Activated T-cell treated with anti-CD3 and anti-CD28 coated beads, Interleukin-2, amount 50 U/mL, for 4 hours (primary cell): Measurements from ENCODE around the gene TP53AIP1. TPM values are rescaled to one million over a fixed set of nuclear protein-coding genes. Genes with fewer than 3 reads are reported as not detected.

ENCODE experiments used
- ATAC-seq, 2 donors: fragments of 200-7000 bp; cut with Tn5 transposase; one replicate each; pipeline ENCODE4 v1.10.0; 2021
- DNase-seq: peaks from one replicate; pipeline ENCODE4 v3.0.0-alpha.2; 2020
- H3K27me3 Mint-ChIP-seq: one replicate; pipeline ENCODE4 v1.8.0; 2021; ENCODE audit warnings: low read depth, mixed read lengths
- H3K36me3 Mint-ChIP-seq: one replicate; pipeline ENCODE4 v1.8.0; 2022; ENCODE audit warnings: mixed read lengths; ENCODE audit not compliant: insufficient read depth
- H3K4me1 Mint-ChIP-seq: one replicate; pipeline ENCODE4 v1.8.0; 2021; ENCODE audit warnings: low read depth, mixed read lengths
- H3K4me3 Mint-ChIP-seq: one replicate; pipeline ENCODE4 v1.8.0; 2021; ENCODE audit warnings: mild to moderate bottlenecking, moderate library complexity, mixed read lengths
- H3K9me3 Mint-ChIP-seq: one replicate; pipeline ENCODE4 v1.8.0; 2021; ENCODE audit warnings: mixed read lengths
- total RNA-seq, 3 donors: library from RNA; stranded (reverse); gene quantifications; one replicate each; pipeline ENCODE4 v1.2.1, GENCODE V29; 2021

Gene TP53AIP1
- total RNA-seq, 3 donors from 2014 or later = not detected

GRCh38 chr11:128956401-128957201, 13.9 kb upstream of the TP53AIP1 start:
- peak in 1 of 2 donors; percentile 54 for ATAC-seq
- Mint-ChIP-seq H3K4me3 (no peak overlapping the region), H3K4me1 (no peaks in the 10 kb centered on the region), H3K9me3 (no peaks in the 10 kb centered on the region), H3K36me3 (no peaks in the 10 kb centered on the region), H3K27me3 (peaks cover 5% of the 10 kb centered on the region)
- no peak for DNase-seq

GRCh38 chr11:128955636-128956035, 13.0 kb upstream of the TP53AIP1 start:
- Mint-ChIP-seq H3K4me3 (no peak overlapping the region), H3K27me3 (peaks cover 5% of the 10 kb centered on the region), H3K9me3 (no peaks in the 10 kb centered on the region), H3K4me1 (no peaks in the 10 kb centered on the region), H3K36me3 (no peaks in the 10 kb centered on the region)
- ATAC-seq = no peak
- DNase-seq = no peak

- Mint-ChIP-seq H3K4me1 (no peaks in the 10 kb centered on the region), H3K36me3 (no peaks in the 10 kb centered on the region), H3K9me3 (no peaks in the 10 kb centered on the region), H3K4me3 (no peak overlapping the region), H3K27me3 (peaks cover 5% of the 10 kb centered on the region)
- ATAC-seq (no peak), DNase-seq (no peak)
These were observed 10.5 kb upstream of the TP53AIP1 start for GRCh38 chr11:128953151-128953550.

- ATAC-seq = no peak
- H3K9me3 Mint-ChIP-seq = no peaks in the 10 kb centered on the region
- no peak overlapping the region for H3K4me3 Mint-ChIP-seq
These were observed 7.3 kb upstream of the TP53AIP1 start for GRCh38 chr11:128949791-128950454.

GRCh38 chr11:128948583-128948982, 5.9 kb upstream of the TP53AIP1 start:
- no peak for ATAC-seq
- no peak overlapping the region for H3K4me3 Mint-ChIP-seq
- no peaks in the 10 kb centered on the region for H3K36me3 Mint-ChIP-seq
- H3K27me3 Mint-ChIP-seq = peaks cover 11% of the 10 kb centered on the region
- H3K9me3 Mint-ChIP-seq = no peaks in the 10 kb centered on the region
- no peak for DNase-seq
- H3K4me1 Mint-ChIP-seq = no peaks in the 10 kb centered on the region

More at GRCh38 chr11:128949791-128950454, 7.3 kb upstream of the TP53AIP1 start:
- no peaks in the 10 kb centered on the region for H3K36me3 Mint-ChIP-seq
- H3K4me1 Mint-ChIP-seq = no peaks in the 10 kb centered on the region
- no peak for DNase-seq
- peaks cover 11% of the 10 kb centered on the region for H3K27me3 Mint-ChIP-seq

- H3K4me1 Mint-ChIP-seq = no peaks in the 10 kb centered on the region
- H3K4me3 Mint-ChIP-seq = no peak overlapping the region
- H3K9me3 Mint-ChIP-seq = no peaks in the 10 kb centered on the region
- ATAC-seq (no peak), DNase-seq (no peak)
- peaks cover 10% of the 10 kb centered on the region for H3K27me3 Mint-ChIP-seq
- H3K36me3 Mint-ChIP-seq = no peaks in the 10 kb centered on the region
These were observed 5.1 kb upstream of the TP53AIP1 start for GRCh38 chr11:128947773-128948172.

- no peak for DNase-seq
- no peak for ATAC-seq
- H3K36me3 Mint-ChIP-seq = no peaks in the 10 kb centered on the region
- H3K4me1 Mint-ChIP-seq = no peaks in the 10 kb centered on the region
- H3K4me3 Mint-ChIP-seq = no peak overlapping the region
- H3K27me3 Mint-ChIP-seq = peaks cover 9% of the 10 kb centered on the region
- H3K9me3 Mint-ChIP-seq = no peaks in the 10 kb centered on the region
These were observed 4.0 kb upstream of the TP53AIP1 start for GRCh38 chr11:128946648-128947047.

- Mint-ChIP-seq H3K36me3 (no peaks in the 10 kb centered on the region), H3K9me3 (no peaks in the 10 kb centered on the region), H3K4me1 (no peaks in the 10 kb centered on the region), H3K27me3 (peaks cover 9% of the 10 kb centered on the region), H3K4me3 (no peak overlapping the region)
- DNase-seq = no peak
- no peak for ATAC-seq
These were observed 831 bp upstream of the TP53AIP1 start for GRCh38 chr11:128943428-128943976.

- ATAC-seq (no peak), DNase-seq (no peak)
- peaks cover 6% of the 10 kb centered on the region for H3K27me3 Mint-ChIP-seq
- H3K36me3 Mint-ChIP-seq = no peaks in the 10 kb centered on the region
- no peaks in the 10 kb centered on the region for H3K4me1 Mint-ChIP-seq
- no peaks in the 10 kb centered on the region for H3K9me3 Mint-ChIP-seq
- no peak overlapping the region for H3K4me3 Mint-ChIP-seq
These were observed 429 bp downstream of the TP53AIP1 start for GRCh38 chr11:128942272-128942612.

GRCh38 chr11:128941573-128942271, 949 bp downstream of the TP53AIP1 start:
- no peak overlapping the region for H3K4me3 Mint-ChIP-seq
- no peaks in the 10 kb centered on the region for H3K36me3 Mint-ChIP-seq
- H3K27me3 Mint-ChIP-seq = peaks cover 6% of the 10 kb centered on the region
- no peaks in the 10 kb centered on the region for H3K9me3 Mint-ChIP-seq
- no peak for ATAC-seq
- H3K4me1 Mint-ChIP-seq = no peaks in the 10 kb centered on the region
- no peak for DNase-seq

- ATAC-seq = no peak
- Mint-ChIP-seq H3K36me3 (no peaks in the 10 kb centered on the region), H3K27me3 (peaks cover 6% of the 10 kb centered on the region), H3K9me3 (no peaks in the 10 kb centered on the region), H3K4me3 (no peak overlapping the region), H3K4me1 (no peaks in the 10 kb centered on the region)
- DNase-seq = no peak
These were observed 1.6 kb downstream of the TP53AIP1 start for GRCh38 chr11:128941110-128941509.

- H3K36me3 Mint-ChIP-seq = no peaks in the 10 kb centered on the region
- no peak for DNase-seq
- no peak for ATAC-seq
- no peak overlapping the region for H3K4me3 Mint-ChIP-seq
- no peaks in the 10 kb centered on the region for H3K4me1 Mint-ChIP-seq
- H3K27me3 Mint-ChIP-seq = peaks cover 6% of the 10 kb centered on the region
- H3K9me3 Mint-ChIP-seq = no peaks in the 10 kb centered on the region
These were observed 2.1 kb downstream of the TP53AIP1 start for GRCh38 chr11:128940603-128941002.

- Mint-ChIP-seq H3K27me3 (peaks cover 3% of the 10 kb centered on the region), H3K4me1 (no peaks in the 10 kb centered on the region), H3K4me3 (no peak overlapping the region), H3K9me3 (no peaks in the 10 kb centered on the region), H3K36me3 (no peaks in the 10 kb centered on the region)
- ATAC-seq (no peak), DNase-seq (no peak)
These were observed 2.5 kb downstream of the TP53AIP1 start for GRCh38 chr11:128940156-128940555.

- no peak for DNase-seq
- H3K9me3 Mint-ChIP-seq = no peaks in the 10 kb centered on the region
- H3K4me1 Mint-ChIP-seq = no peaks in the 10 kb centered on the region
- H3K4me3 Mint-ChIP-seq = no peak overlapping the region
- H3K27me3 Mint-ChIP-seq = no peaks in the 10 kb centered on the region
- no peaks in the 10 kb centered on the region for H3K36me3 Mint-ChIP-seq
- no peak for ATAC-seq
These were observed 3.1 kb downstream of the TP53AIP1 start for GRCh38 chr11:128939591-128939990.
